Mucosa of stomach (tissue), 1 donor: ENCODE results near the gene PHTF2.

Experiments used
- H3K27me3 ChIP-seq: one replicate; pipeline ENCODE4 v1.7.0; 2013; ENCODE audit warnings: mild to moderate bottlenecking, low read length; ENCODE audit not compliant: control insufficient read depth, insufficient read depth
- H3K36me3 ChIP-seq: one replicate; pipeline ENCODE4 v1.7.0; 2013; ENCODE audit warnings: low read length; ENCODE audit not compliant: control insufficient read depth, insufficient read depth
- H3K4me1 ChIP-seq: one replicate; pipeline ENCODE4 v1.7.0; 2013; ENCODE audit warnings: mild to moderate bottlenecking, low read length; ENCODE audit not compliant: control insufficient read depth, insufficient read depth
- H3K4me3 ChIP-seq: one replicate; pipeline ENCODE4 v1.7.0; 2013; ENCODE audit warnings: low read length
- H3K9ac ChIP-seq: one replicate; pipeline ENCODE4 v1.7.0; 2013; ENCODE audit warnings: mild to moderate bottlenecking, low read length, moderate library complexity
- H3K9me3 ChIP-seq: one replicate; pipeline ENCODE4 v1.7.0; 2013; ENCODE audit warnings: mild to moderate bottlenecking, low read length, moderate library complexity; ENCODE audit not compliant: control insufficient read depth
- donor health status: Pancreatic carcinoma.

PHTF2 gene

DNA sequence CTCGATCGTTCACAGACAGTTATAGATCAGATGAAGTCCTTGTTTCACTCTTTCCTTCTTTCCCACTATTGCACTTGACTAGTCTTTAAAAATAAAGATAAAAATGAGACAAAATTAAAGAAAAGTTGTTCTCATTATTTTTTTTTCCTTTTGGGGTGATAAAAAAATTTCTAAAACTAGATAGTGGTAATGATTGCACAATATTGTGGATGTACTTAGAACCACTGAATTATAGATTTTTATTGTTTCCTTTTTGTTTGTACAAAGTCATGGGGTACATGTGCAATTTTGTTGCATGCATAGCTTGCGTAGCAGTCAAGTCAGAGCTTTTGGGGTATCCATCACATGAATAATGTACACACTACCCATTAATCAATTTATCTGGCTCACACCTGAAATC, 97.3 kb downstream of the PHTF2 start:
- H3K4me3 ChIP-seq = no peak overlapping the region
- no peak overlapping the region for H3K9ac ChIP-seq
- no peaks in the 10 kb centered on the region for H3K4me1 ChIP-seq
- H3K27me3 ChIP-seq = no peaks in the 10 kb centered on the region
- H3K9me3 ChIP-seq = no peaks in the 10 kb centered on the region
- H3K36me3 ChIP-seq = no peaks in the 10 kb centered on the region

DNA sequence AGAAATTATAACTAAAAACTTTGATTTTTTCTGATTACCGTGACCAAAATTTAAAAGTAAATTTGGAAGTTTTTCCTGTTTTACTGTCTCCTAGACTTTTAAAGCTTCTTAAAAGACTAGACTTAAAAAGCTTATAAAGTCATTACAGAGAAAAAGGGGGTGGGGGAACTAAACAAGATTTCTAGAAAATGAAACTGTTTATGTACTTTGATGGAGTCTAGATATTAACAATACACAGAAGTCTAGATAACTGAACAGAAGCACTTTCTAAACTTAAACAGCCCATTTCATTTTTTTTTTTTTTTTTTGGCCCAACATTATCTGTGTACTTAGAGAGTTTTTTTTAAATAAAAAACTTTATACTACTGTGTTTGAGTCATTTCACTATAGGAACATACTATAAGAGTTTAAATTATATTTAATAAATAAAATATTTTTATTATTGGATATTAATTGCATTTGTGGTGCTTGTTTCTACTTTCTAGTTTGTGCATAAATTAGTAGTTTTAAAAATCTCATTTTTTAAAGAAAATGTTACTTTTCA, 98.5 kb downstream of the PHTF2 start:
- H3K27me3 ChIP-seq = no peaks in the 10 kb centered on the region
- H3K36me3 ChIP-seq = no peaks in the 10 kb centered on the region
- H3K9me3 ChIP-seq = no peaks in the 10 kb centered on the region
- no peaks in the 10 kb centered on the region for H3K4me1 ChIP-seq
- no peak overlapping the region for H3K4me3 ChIP-seq
- no peak overlapping the region for H3K9ac ChIP-seq

DNA sequence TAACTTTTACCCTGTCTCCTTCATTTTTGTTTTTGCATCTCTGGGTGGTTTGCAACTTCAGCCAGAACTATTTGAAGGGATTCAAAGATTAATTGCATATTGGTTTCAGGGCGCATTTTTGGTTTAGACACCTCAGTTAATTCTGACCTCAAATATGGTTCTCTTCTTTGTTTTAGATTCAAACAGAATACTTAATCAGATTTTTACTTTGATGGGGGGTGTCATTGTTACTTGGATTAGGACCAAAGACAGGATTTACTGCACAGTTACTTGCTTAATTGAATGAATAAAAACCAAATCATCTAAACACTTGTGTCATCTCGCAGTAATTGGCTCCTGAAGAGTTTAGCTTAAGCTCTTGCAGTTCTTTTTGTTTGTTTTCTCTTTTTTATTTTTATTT, 100.9 kb downstream of the PHTF2 start:
- no peaks in the 10 kb centered on the region for H3K36me3 ChIP-seq
- H3K27me3 ChIP-seq = no peaks in the 10 kb centered on the region

DNA sequence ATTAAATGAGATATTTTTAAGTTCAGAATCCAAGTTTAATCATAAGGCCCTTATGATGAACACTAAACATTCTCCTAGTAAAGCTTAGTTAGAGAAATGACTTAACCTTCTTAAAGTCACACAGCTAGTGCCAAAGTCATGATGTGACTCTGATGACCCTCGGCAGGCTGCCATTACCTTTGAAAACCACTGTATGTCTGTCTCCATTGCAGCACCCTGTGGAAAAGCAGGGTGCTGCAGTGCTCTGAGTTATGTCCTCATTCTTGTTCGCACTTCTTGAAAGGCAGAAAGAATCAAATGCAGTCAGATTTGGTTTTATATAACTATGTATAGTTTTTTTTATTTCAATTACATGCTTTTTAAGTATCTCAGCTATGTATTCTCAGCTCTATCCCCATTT, 105.0 kb downstream of the PHTF2 start:
- Histone ChIP-seq H3K4me1 (no peaks in the 10 kb centered on the region), H3K9me3 (no peaks in the 10 kb centered on the region), H3K36me3 (no peaks in the 10 kb centered on the region), H3K4me3 (no peak overlapping the region), H3K27me3 (no peaks in the 10 kb centered on the region), H3K9ac (no peak overlapping the region)

More for the DNA sequence above, 100.9 kb downstream of the PHTF2 start:
- H3K9me3 ChIP-seq = no peaks in the 10 kb centered on the region
- no peak overlapping the region for H3K9ac ChIP-seq
- no peaks in the 10 kb centered on the region for H3K4me1 ChIP-seq
- H3K4me3 ChIP-seq = no peak overlapping the region

DNA sequence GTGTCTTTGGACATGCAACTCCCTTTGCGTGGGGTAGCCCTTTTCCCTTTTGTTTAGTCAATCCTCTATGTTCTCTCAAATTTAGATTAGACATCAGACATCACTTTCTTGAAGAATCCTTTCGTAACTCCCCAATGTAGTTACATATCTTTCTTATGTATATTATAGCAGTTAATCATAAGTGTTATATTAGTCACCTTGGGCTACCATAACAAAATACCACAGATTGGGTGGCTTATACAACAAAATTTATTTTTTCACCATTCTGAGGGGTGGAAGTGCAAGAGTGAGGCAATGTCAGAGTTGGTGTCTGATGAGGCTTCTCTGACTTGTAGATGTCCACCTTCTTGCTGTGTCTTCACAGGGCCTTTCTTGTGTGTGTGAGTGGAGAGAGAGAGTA, 105.7 kb downstream of the PHTF2 start:
- no peak overlapping the region for H3K4me3 ChIP-seq

DNA sequence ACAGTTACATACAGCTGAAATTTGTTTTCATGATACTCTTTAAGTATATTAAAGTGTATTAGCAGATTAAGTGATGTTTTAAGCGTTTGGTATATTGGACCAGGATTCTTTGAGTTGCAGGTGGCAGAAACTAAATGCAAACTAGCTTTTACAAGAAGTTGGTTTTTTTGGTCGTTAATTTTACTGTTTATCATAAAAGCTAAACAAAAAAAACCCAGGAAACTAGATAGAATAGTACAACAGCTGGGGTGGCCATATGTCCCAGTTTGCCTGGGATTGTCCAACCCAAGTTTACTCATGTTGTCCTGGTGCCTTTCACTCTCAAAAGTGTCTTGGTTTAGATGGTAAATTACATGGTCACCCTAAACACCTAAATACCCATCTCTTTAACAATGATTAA, 108.7 kb downstream of the PHTF2 start:
- no peaks in the 10 kb centered on the region for H3K36me3 ChIP-seq
- no peak overlapping the region for H3K9ac ChIP-seq
- H3K9me3 ChIP-seq = no peaks in the 10 kb centered on the region
- no peaks in the 10 kb centered on the region for H3K4me1 ChIP-seq
- H3K4me3 ChIP-seq = no peak overlapping the region
- no peaks in the 10 kb centered on the region for H3K27me3 ChIP-seq

More for the DNA sequence above, 105.7 kb downstream of the PHTF2 start:
- H3K4me1 ChIP-seq = no peaks in the 10 kb centered on the region
- H3K36me3 ChIP-seq = no peaks in the 10 kb centered on the region
- H3K9me3 ChIP-seq = no peaks in the 10 kb centered on the region
- H3K9ac ChIP-seq = no peak overlapping the region
- H3K27me3 ChIP-seq = no peaks in the 10 kb centered on the region

DNA sequence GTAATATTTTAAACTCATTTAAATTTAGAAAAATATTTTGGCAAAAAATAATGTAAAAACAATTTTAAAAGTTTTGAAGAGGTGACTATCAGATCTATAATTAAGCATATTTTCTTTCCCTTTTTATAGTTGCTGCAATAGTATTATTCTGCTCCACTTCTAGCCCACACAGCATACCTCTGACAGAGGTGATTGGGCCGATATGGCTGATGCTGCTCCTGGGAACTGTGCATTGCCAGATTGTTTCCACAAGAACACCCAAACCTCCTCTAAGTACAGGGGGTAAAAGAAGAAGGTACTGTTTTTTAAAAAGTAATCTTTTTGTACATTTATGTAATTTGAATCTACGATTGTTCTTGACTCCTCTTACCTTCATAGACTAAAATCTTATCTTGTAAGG, 110.1 kb downstream of the PHTF2 start:
- no peaks in the 10 kb centered on the region for H3K27me3 ChIP-seq
- no peaks in the 10 kb centered on the region for H3K9me3 ChIP-seq
- H3K4me3 ChIP-seq = no peak overlapping the region
- no peak overlapping the region for H3K9ac ChIP-seq
- no peaks in the 10 kb centered on the region for H3K4me1 ChIP-seq
- H3K36me3 ChIP-seq = no peaks in the 10 kb centered on the region

DNA sequence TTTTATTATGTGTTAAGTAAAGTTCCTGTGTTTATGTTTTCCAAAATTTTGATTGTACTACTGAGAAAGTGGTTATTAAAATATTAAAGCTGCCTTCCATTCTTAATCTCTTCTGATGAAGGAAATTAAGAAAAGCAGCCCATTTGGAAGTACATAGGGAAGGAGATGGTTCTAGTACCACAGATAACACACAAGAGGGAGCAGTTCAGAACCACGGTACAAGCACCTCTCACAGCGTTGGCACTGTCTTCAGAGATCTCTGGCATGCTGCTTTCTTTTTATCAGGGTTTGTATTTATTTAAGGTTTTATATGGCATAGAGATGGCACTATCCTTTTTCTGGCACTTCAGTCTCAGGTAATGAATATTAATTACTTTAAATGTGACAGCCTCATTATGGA, 111.6 kb downstream of the PHTF2 start:
- Histone ChIP-seq H3K36me3 (no peaks in the 10 kb centered on the region), H3K9ac (no peak overlapping the region), H3K4me3 (no peak overlapping the region), H3K27me3 (no peaks in the 10 kb centered on the region), H3K4me1 (no peaks in the 10 kb centered on the region), H3K9me3 (no peaks in the 10 kb centered on the region)

DNA sequence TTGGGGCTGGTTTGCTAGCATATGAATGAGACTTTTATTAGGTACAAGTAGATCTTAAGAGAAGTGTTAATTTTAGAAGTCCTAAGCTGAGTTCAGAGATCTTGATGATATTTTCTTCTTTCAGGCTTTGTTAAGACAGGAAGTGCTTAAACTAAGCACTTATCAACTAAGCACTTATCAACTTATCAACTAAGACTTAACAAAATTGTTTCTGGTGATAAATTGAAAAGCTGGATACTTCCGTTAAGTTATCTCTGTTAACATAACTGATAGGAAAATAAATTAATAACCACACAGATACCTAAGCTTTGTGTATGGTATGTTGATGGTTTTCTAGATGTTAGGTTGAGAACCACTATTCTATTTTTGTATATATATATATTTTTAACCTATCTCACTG, 113.7 kb downstream of the PHTF2 start:
- Histone ChIP-seq H3K36me3 (no peaks in the 10 kb centered on the region), H3K9me3 (no peaks in the 10 kb centered on the region), H3K4me3 (no peak overlapping the region), H3K4me1 (no peaks in the 10 kb centered on the region), H3K27me3 (no peaks in the 10 kb centered on the region), H3K9ac (no peak overlapping the region)

DNA sequence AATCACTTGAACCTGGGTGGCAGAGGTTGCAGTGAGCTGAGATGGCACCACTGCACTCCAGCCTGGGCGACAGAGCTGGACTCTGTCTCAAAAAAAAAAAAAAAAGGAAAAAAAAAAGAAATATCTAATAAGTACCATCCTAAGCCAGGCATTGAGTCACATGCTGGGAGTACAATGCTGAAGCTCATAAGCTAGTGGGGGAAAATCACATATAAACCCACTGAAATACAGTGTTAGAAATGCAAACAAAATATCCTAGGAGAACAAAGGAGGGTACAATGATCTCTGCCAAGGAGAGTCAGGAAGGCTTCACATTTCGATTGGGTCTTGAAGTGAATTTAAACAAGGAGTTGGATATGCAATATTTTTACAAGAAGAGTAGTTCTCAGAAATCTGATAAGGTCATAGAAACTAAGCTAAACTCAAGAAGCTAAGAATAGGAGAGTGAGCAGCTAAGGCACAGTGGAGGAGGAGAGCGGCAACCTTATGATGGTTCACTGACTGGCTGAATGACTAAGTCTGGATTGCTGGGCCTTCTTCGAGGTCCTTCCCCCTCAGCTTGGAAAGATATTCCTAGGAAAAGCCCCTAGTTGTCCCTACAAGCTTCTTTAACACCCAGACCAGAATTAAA, 115.5 kb downstream of the PHTF2 start:
- H3K4me3 ChIP-seq = no peak overlapping the region
- H3K9ac ChIP-seq = no peak overlapping the region
- no peaks in the 10 kb centered on the region for H3K27me3 ChIP-seq
- no peaks in the 10 kb centered on the region for H3K4me1 ChIP-seq
- H3K36me3 ChIP-seq = no peaks in the 10 kb centered on the region
- no peaks in the 10 kb centered on the region for H3K9me3 ChIP-seq

DNA sequence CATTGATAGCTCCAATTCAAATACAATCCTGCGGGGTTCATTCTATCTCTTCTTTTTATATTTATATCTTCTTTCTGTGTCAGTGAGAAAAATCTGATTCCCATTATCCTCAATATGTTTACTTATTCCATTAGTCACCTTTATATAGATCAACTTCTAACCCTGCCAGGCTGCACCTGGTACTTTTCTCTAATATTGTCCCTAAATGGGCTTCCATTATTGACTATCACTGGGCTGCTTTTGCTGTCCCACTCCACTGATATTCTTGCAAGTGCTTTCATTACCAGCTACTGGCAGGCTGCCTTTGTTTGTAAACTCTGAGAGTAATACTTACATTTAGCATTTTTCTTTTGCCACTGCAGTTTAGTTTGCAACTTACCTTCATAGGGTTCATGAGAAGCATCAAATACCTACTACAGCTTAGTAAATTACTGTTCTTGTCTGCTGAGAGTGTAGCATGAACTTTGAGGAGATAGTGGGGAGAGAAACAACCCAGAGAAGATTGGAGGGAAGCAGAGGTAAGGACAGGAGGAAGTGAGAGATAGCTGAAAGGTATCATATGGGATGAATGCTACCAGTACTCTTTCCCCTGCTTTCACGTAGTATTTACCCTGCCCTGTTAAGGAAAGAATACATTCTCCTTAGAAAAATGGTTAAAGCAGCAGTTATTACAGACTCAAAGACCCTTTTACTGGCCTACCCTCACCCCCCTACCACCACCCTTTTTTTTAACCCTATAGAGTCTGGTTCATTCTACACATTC, 119.1 kb downstream of the PHTF2 start:
- H3K4me3 ChIP-seq = no peak overlapping the region
- H3K36me3 ChIP-seq = no peaks in the 10 kb centered on the region
- no peaks in the 10 kb centered on the region for H3K4me1 ChIP-seq
- H3K9ac ChIP-seq = no peak overlapping the region
- no peaks in the 10 kb centered on the region for H3K27me3 ChIP-seq
- H3K9me3 ChIP-seq = no peaks in the 10 kb centered on the region

DNA sequence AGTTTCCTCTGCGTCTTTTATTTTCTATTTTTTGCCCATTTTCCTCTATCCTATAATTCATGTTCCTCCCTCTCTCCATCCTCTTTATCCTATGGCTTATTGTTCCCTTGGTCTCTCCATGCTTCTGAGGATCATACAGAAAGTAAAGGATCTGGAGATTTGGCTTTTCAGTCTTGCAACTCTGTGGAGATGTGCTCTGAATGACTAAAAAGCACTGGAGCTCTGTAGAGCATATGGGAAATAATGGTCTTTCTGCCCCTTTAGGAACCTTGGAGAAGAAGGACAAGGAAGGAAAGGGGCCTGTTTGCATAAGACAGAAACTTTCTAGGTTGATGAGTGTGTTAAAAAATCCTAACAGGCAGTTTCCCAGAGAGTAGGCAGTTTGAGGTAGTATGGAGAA, 120.1 kb downstream of the PHTF2 start:
- Histone ChIP-seq H3K9ac (no peak overlapping the region), H3K27me3 (no peaks in the 10 kb centered on the region), H3K36me3 (no peaks in the 10 kb centered on the region), H3K4me3 (no peak overlapping the region), H3K4me1 (no peaks in the 10 kb centered on the region), H3K9me3 (no peaks in the 10 kb centered on the region)
